Activated CD4-positive, alpha-beta memory T cell treated with anti-CD3 and anti-CD28 coated beads, Interleukin-2, amount 10 ng/mL, durations not matched to agents 7 days and 5 days (primary cell): ENCODE data around the gene WDR11. TPM values are rescaled to one million over a fixed set of nuclear protein-coding genes. Genes with fewer than 3 reads are reported as not detected.

Source experiments
- CTCF ChIA-PET: fragments of 350-600 bp; sonication (Branson Sonifier 250); formaldehyde crosslinking; loops from one replicate; lab custom pipeline; 2021; ENCODE audit warnings: antibody characterized with exemption, inconsistent platforms; lab: Charles Lee
- POLR2A ChIA-PET: fragments of 350-600 bp; sonication (Branson Sonifier 250); formaldehyde crosslinking; loops from one replicate; lab custom pipeline; 2021; ENCODE audit warnings: antibody characterized with exemption; lab: Charles Lee
- DNase-seq: peaks from one replicate; pipeline ENCODE4 v3.0.0-alpha.2; 2020
- H3K27ac Mint-ChIP-seq: one replicate; pipeline ENCODE4 v1.8.0; 2021; ENCODE audit warnings: mild to moderate bottlenecking, mixed read lengths
- H3K27me3 Mint-ChIP-seq: one replicate; pipeline ENCODE4 v1.8.0; 2021; ENCODE audit warnings: mixed read lengths
- H3K36me3 Mint-ChIP-seq: one replicate; pipeline ENCODE4 v1.8.0; 2021; ENCODE audit warnings: low read depth, mixed read lengths
- H3K4me1 Mint-ChIP-seq: one replicate; pipeline ENCODE4 v1.8.0; 2021; ENCODE audit warnings: mixed read lengths
- H3K4me3 Mint-ChIP-seq: one replicate; pipeline ENCODE4 v1.8.0; 2021; ENCODE audit warnings: mild to moderate bottlenecking, mixed read lengths
- H3K9me3 Mint-ChIP-seq: one replicate; pipeline ENCODE4 v1.8.0; 2021; ENCODE audit warnings: mixed read lengths
- total RNA-seq, 2 experiments: library from RNA; stranded (reverse); gene quantifications; one replicate each; pipeline ENCODE4 v1.2.3, GENCODE V29; 2021

WDR11 gene, protein sequence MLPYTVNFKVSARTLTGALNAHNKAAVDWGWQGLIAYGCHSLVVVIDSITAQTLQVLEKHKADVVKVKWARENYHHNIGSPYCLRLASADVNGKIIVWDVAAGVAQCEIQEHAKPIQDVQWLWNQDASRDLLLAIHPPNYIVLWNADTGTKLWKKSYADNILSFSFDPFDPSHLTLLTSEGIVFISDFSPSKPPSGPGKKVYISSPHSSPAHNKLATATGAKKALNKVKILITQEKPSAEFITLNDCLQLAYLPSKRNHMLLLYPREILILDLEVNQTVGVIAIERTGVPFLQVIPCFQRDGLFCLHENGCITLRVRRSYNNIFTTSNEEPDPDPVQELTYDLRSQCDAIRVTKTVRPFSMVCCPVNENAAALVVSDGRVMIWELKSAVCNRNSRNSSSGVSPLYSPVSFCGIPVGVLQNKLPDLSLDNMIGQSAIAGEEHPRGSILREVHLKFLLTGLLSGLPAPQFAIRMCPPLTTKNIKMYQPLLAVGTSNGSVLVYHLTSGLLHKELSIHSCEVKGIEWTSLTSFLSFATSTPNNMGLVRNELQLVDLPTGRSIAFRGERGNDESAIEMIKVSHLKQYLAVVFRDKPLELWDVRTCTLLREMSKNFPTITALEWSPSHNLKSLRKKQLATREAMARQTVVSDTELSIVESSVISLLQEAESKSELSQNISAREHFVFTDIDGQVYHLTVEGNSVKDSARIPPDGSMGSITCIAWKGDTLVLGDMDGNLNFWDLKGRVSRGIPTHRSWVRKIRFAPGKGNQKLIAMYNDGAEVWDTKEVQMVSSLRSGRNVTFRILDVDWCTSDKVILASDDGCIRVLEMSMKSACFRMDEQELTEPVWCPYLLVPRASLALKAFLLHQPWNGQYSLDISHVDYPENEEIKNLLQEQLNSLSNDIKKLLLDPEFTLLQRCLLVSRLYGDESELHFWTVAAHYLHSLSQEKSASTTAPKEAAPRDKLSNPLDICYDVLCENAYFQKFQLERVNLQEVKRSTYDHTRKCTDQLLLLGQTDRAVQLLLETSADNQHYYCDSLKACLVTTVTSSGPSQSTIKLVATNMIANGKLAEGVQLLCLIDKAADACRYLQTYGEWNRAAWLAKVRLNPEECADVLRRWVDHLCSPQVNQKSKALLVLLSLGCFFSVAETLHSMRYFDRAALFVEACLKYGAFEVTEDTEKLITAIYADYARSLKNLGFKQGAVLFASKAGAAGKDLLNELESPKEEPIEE
- total RNA-seq = 10 to 100 TPM; 41.5 to 47.0 TPM

DNA sequence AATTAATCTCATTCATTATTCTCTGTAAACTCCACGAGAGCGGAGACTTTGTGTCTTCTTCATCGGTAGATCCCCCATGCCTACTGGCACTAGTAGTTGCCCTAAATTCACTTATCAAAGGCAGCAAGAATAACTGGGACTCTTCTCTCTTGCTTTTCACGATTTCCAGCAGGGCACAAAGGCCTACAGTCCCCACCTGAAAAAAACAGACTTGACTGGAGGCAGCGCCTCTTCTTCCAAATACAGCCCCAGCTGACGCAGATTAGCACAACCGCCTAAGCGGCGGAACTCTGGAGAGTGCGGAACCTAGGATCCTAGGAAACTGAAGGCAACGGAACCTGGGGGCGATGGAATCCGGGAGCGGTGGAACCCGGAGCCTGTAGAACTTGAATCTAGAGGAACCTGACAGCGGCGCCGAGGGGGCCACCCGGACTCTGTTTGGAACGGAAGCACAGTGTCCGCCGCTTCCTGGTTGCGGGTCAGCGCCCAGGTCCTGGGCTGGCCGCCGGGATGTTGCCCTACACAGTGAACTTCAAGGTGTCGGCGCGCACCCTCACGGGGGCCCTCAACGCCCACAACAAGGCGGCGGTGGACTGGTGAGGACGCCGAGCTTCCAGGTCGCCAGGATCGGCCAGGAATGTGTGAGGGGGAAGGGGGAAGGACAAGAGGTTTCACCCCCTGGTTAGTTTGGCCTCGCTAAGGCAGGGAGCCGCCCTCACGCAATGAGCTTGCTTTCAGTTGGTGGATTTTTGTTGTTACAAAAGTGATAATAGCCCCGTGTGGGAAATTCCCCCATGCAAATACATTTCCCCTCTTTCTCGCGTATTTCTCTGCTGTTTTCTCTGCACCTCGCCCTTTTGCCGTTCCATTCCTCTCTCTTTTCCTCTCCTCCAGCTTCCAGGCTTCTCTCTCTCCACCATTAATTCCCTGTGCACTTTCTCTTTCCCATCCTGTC lies at the start of gene WDR11:
TSS of gene WDR11 (plus strand) at position 452 of the 955 bp plus-strand sequence. CDS start at position 511, 59 bp downstream.
- ChIA-PET CTCF (no interaction called here), POLR2A (interaction anchor here (0.6 to 1.9 kb wide), 6 partner anchors 10 to 1513 kb away, joined by 3 to 6 read pairs (median 3); partner anchors contain the start of gene ATE1)
- peak; percentile 76 for DNase-seq
- Mint-ChIP-seq H3K4me1 (peaks cover 39% of the 10 kb centered on the region), H3K27ac (peak within 1 kb of the TSS; percentile 91), H3K36me3 (peaks cover 31% of the 10 kb centered on the region), H3K9me3 (peaks cover 2% of the 10 kb centered on the region), H3K27me3 (no peaks in the 10 kb centered on the region), H3K4me3 (peak within 1 kb of the TSS; percentile 100)

DNA sequence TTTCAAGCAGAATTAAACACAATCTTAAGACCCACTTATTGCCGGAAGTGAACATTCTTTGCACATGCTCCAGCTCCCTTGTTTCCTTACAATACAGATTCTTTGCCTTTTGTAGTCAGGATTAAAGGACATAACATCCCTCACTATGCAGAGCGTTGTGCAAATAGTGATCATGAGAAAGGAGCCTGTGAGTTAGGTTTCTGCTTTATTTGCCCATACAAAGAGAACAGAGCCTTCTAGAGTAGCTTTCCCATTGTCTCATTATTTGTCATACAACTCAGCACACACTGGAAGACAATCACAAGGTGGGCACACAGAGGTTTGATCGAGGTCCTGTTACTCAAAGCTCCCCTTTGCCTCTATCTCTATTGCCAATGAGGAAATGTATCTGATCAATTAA lies 48.2 kb upstream of the WDR11 start:
- H3K27ac Mint-ChIP-seq = no peak overlapping the region
- POLR2A ChIA-PET = no interaction called here
- CTCF ChIA-PET = no interaction called here

DNA sequence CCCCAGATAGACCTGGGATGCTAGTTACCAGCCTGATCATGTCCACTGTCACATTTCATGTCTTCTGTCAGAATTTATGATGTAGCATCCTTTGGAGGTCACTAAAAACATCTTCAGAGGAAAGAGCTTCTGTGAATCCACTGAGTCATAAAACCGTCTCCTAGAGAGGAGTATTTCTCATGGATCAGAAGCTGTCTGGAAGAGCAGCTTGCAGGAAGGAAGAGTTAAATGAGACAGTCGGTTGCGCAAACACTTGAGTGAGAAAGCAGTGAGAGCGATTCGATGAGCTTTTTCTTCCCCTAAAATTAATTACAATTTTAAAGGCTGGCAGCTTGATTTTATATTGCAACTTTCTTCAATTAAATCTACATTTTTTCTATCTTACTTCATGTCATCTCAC lies 47.2 kb upstream of the WDR11 start:
- H3K4me1 Mint-ChIP-seq = no peaks in the 10 kb centered on the region
- H3K27ac Mint-ChIP-seq = no peak overlapping the region
- H3K27me3 Mint-ChIP-seq = peaks cover 2% of the 10 kb centered on the region
- DNase-seq = no peak
- H3K36me3 Mint-ChIP-seq = no peaks in the 10 kb centered on the region
- ChIA-PET CTCF (interaction anchor here (1.3 to 1.4 kb wide), 2 partner anchors 11 to 21 kb away, joined by 3 read pairs; no protein-coding TSS in a partner anchor), POLR2A (no interaction called here)
- no peaks in the 10 kb centered on the region for H3K9me3 Mint-ChIP-seq
- no peak overlapping the region for H3K4me3 Mint-ChIP-seq

More for the DNA sequence above, 48.2 kb upstream of the WDR11 start:
- no peak for DNase-seq
- H3K4me3 Mint-ChIP-seq = no peak overlapping the region
- H3K27me3 Mint-ChIP-seq = peaks cover 2% of the 10 kb centered on the region
- H3K9me3 Mint-ChIP-seq = no peaks in the 10 kb centered on the region
- H3K36me3 Mint-ChIP-seq = no peaks in the 10 kb centered on the region
- no peaks in the 10 kb centered on the region for H3K4me1 Mint-ChIP-seq

DNA sequence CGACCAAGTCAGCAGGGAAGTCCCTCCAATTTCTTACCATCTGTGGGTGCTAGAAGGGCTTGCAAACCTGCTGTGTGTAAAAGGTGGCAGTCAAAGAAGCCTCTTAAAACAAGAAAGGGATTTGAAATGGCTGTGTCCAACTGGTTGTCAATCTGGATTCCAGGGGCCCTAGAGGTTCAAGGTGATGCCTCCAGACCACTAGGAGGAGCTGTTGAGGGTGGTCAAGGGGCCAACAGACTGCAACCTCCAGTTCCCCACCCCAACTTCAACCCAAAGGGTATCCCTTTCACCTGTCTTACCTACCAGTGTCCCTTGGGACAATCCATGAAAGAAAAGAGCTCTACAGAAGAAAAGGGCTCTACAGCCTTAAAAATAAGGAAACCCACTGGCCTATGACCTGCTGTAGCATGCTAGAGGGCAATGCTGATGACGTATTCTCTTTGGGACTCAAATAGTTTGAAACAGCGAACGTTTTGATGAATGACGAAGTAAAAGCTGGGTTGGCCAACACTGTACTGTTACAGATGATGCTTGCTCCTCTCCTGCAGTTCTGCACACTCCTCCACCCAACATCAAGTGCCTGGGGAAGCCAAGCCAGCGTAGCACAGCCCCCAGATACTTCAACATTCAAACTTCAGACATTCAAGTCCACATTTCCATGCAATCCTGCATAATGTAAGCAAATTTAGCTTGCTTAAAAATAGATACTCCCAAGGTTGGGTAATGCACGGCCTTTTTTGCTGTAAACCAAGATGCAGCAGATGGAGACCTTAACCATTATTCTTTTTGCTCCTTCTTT lies 45.9 kb upstream of the WDR11 start:
- H3K27ac Mint-ChIP-seq = no peak overlapping the region
- no peaks in the 10 kb centered on the region for H3K9me3 Mint-ChIP-seq
- CTCF ChIA-PET = interaction anchor here (1.3 to 1.4 kb wide), 2 partner anchors 12 to 20 kb away, joined by 3 read pairs; no protein-coding TSS in a partner anchor
- H3K4me3 Mint-ChIP-seq = no peak overlapping the region
- H3K36me3 Mint-ChIP-seq = no peaks in the 10 kb centered on the region
- peaks cover 3% of the 10 kb centered on the region for H3K27me3 Mint-ChIP-seq
- DNase-seq = no peak
- no peaks in the 10 kb centered on the region for H3K4me1 Mint-ChIP-seq
- POLR2A ChIA-PET = no interaction called here

DNA sequence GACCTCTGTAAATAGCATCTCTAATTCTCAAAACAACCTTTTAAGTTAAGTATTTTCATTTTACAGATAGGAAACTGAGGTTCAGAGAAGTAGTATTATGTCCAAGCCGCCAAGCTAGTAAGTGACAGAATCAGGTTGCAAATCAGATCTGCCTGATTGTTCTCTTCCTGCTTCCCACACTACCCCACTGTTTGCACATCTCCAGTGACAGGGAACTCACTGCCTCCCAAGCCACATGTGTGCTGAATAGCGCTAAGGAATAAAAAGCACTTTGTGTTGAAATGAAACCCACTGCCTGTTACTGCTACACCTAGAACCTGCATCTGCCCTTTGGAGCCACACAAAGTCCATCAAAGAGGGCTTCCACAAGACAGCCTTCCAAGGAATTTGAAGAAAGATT lies 45.1 kb upstream of the WDR11 start:
- Mint-ChIP-seq H3K4me3 (no peak overlapping the region), H3K4me1 (no peaks in the 10 kb centered on the region), H3K27me3 (peaks cover 5% of the 10 kb centered on the region), H3K36me3 (no peaks in the 10 kb centered on the region), H3K9me3 (no peaks in the 10 kb centered on the region), H3K27ac (no peak overlapping the region)
- DNase-seq = no peak
- POLR2A ChIA-PET = no interaction called here
- CTCF ChIA-PET = interaction anchor here (0.6 kb wide), 1 partner anchor 12 kb away, joined by 3 read pairs; no protein-coding TSS in a partner anchor

DNA sequence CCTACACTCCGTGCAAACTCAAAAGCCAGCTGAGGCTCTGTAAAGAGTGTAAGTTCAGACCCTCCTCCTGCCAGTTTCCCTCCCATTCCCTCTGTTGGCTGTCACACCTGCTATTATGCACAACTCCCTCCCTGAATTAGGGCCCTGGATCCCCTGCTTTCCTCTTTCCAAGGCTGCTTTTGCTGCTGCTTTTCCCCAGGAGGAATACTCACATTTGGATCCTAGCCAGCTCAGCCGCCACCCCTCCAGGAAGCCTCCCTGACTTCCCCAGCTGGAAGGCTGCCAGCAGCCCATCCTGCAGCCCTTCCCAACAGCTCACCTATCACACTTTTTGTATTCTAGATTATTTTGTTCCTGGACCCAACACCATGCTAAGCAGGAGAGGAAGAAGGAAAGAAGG lies 40.9 kb upstream of the WDR11 start:
- Mint-ChIP-seq H3K27ac (no peak overlapping the region), H3K4me3 (no peak overlapping the region), H3K4me1 (no peaks in the 10 kb centered on the region), H3K36me3 (no peaks in the 10 kb centered on the region), H3K9me3 (no peaks in the 10 kb centered on the region), H3K27me3 (peaks cover 5% of the 10 kb centered on the region)
- ChIA-PET CTCF (no interaction called here), POLR2A (no interaction called here)
- no peak for DNase-seq

DNA sequence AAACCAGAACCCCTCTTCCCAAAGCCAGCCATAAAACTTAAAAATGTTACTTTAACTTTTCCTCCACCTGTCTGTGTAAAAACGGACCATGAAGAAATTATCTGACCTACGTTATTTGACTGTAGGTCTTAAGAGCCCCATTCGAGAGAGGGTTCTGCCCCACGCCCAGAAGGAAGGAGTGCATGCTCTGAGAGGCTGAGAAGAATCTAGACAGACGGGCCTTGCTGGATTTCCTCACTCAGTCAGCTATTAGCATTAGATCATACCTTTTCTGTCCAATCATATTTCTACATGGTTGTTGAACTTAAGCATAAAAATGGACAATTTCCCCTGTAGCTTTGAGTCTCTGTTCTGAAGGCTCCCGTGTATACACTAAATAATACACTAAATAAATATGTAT lies 38.1 kb upstream of the WDR11 start:
- no peak overlapping the region for H3K4me3 Mint-ChIP-seq
- DNase-seq = no peak
- POLR2A ChIA-PET = no interaction called here
- no peak overlapping the region for H3K27ac Mint-ChIP-seq
- H3K27me3 Mint-ChIP-seq = peaks cover 9% of the 10 kb centered on the region
- no peaks in the 10 kb centered on the region for H3K36me3 Mint-ChIP-seq
- no peaks in the 10 kb centered on the region for H3K4me1 Mint-ChIP-seq
- H3K9me3 Mint-ChIP-seq = no peaks in the 10 kb centered on the region
- CTCF ChIA-PET = no interaction called here

DNA sequence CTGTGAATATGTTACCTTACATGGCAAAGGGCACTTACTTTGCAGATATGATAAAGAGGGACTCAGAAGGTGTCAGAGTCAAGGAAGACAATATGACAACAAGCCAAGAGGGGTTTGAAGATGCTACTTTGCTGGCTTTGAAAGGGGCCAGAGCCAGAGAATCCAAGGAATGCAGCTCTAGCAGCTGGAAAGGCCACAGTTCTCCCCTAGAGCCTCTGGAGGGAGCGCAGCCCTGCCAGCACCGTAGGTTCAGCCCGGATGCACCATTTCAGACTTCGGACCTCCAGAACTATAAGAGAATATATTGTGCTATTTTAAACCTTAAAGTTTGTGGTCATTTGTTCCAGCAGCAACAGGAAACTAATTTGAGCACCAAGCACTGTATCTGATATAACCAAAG lies 32.9 kb upstream of the WDR11 start:
- Mint-ChIP-seq H3K9me3 (no peaks in the 10 kb centered on the region), H3K27ac (no peak overlapping the region), H3K4me3 (no peak overlapping the region), H3K36me3 (no peaks in the 10 kb centered on the region), H3K4me1 (no peaks in the 10 kb centered on the region), H3K27me3 (peaks cover 4% of the 10 kb centered on the region)
- POLR2A ChIA-PET = no interaction called here
- CTCF ChIA-PET = interaction anchor here (0.7 kb wide), 1 partner anchor 12 kb away, joined by 3 read pairs; no protein-coding TSS in a partner anchor
- DNase-seq = no peak

DNA sequence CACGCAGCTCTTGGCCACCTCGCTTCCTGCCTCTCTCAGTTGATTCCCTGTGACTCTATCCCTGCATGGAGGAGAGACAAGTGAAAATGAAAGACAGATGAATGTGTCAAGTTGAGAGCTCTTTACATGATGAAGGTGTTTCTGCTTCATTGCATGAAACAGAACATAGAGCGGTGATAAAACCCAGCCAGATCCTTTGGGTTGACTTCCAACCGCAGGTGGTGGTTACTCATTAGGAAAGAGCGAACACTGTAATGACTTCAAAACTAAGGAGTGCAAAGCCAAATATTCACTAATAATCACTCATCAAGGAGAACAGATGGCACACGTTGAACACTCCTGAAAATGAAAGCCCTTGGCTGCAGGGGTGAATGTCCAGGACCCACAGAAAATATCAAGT lies 31.8 kb upstream of the WDR11 start:
- Mint-ChIP-seq H3K4me1 (no peaks in the 10 kb centered on the region), H3K36me3 (no peaks in the 10 kb centered on the region)

DNA sequence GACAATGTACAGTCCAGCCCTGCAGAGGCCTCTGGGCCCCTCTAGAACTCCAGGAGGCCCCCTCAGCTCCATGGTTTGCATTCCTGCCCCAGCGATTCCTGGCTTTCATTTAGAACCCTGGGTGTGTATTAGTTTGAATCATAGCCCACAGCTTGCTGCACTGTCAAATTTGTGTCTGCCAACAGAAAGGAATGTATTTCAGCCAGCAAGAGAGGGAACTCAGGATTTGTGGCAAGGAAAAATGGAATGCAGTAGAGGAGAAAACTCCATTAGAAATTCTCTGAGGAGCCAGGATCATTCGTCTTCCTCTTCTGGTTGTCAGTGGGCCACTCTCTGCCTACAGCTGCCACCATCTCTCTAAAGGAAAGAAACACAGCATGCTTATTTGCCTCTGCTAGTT lies 27.9 kb upstream of the WDR11 start:
- CTCF ChIA-PET = no interaction called here
- Mint-ChIP-seq H3K27ac (no peak overlapping the region), H3K4me1 (no peaks in the 10 kb centered on the region), H3K4me3 (no peak overlapping the region), H3K36me3 (no peaks in the 10 kb centered on the region), H3K9me3 (no peaks in the 10 kb centered on the region), H3K27me3 (no peaks in the 10 kb centered on the region)
- POLR2A ChIA-PET = no interaction called here
- no peak for DNase-seq

More for the DNA sequence above, 31.8 kb upstream of the WDR11 start:
- Mint-ChIP-seq H3K9me3 (no peaks in the 10 kb centered on the region), H3K27ac (no peak overlapping the region), H3K27me3 (peaks cover 4% of the 10 kb centered on the region), H3K4me3 (no peak overlapping the region)
- ChIA-PET POLR2A (no interaction called here), CTCF (no interaction called here)
- DNase-seq = no peak

DNA sequence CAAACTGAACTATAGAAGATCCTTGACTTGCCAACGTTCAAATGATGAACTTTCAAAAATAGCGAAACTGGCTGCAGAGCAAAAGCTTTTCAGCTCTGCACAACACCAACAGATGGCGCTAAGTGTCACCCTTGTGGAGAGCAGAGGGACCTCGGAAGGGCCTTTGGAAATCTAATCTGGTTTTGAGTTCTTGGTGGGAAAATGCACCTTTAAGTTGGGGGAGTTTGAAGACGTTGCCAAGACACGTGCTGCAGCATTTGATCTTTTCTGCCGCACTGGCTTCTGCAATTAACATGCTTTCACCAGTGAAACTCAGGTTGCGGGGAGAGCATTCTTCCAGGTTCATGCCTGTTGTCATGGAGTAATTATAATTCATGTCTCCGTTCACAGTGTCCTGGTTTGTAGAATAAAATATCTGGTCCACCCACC lies 26.3 kb upstream of the WDR11 start:
- DNase-seq = peak; percentile 17
- Mint-ChIP-seq H3K36me3 (no peaks in the 10 kb centered on the region), H3K4me3 (no peak overlapping the region), H3K27ac (no peak overlapping the region), H3K27me3 (no peaks in the 10 kb centered on the region), H3K4me1 (no peaks in the 10 kb centered on the region), H3K9me3 (no peaks in the 10 kb centered on the region)
- POLR2A ChIA-PET = no interaction called here
- CTCF ChIA-PET = interaction anchor here (1.3 kb wide), 1 partner anchor 20 kb away, joined by 3 read pairs; no protein-coding TSS in a partner anchor
